Neuron (in vitro differentiated cells): Measurements from ENCODE around the gene PPIG.
"Not testable (repeated sequence)": the region's sequence is repeated elsewhere in the genome, so short reads cannot be mapped to it uniquely, and the experiment has no call there.

ENCODE experiments used
- H2AFZ ChIP-seq: one replicate; pipeline ENCODE4 v1.6.1; 2013; ENCODE audit warnings: low read depth, mild to moderate bottlenecking, inconsistent platforms, low read length, moderate library complexity
- H3K27me3 ChIP-seq: one replicate; pipeline ENCODE4 v1.6.1; 2013; ENCODE audit warnings: low read length; ENCODE audit not compliant: insufficient read depth
- H3K36me3 ChIP-seq: one replicate; pipeline ENCODE4 v1.6.1; 2013; ENCODE audit warnings: low read length; ENCODE audit not compliant: insufficient read depth
- H3K4me1 ChIP-seq: one replicate; pipeline ENCODE4 v1.6.1; 2013; ENCODE audit warnings: low read length; ENCODE audit not compliant: insufficient read depth
- H3K4me3 ChIP-seq: 2 replicates; pipeline ENCODE4 v1.5.1; 2013; ENCODE audit warnings: mild to moderate bottlenecking, low read length, moderate library complexity
- H3K9me3 ChIP-seq: one replicate; pipeline ENCODE4 v1.6.1; 2013; ENCODE audit warnings: low read length

PPIG gene

GRCh38 chr2:169676357-169676756 is 92.2 kb downstream of the PPIG start:
- no peaks in the 10 kb centered on the region for H3K4me1 ChIP-seq
- H3K27me3 ChIP-seq = no peaks in the 10 kb centered on the region
- H3K4me3 ChIP-seq = no peak overlapping the region
- H3K36me3 ChIP-seq = no peaks in the 10 kb centered on the region
- H2AFZ ChIP-seq = no peak overlapping the region
- peaks cover 4% of the 10 kb centered on the region for H3K9me3 ChIP-seq

DNA sequence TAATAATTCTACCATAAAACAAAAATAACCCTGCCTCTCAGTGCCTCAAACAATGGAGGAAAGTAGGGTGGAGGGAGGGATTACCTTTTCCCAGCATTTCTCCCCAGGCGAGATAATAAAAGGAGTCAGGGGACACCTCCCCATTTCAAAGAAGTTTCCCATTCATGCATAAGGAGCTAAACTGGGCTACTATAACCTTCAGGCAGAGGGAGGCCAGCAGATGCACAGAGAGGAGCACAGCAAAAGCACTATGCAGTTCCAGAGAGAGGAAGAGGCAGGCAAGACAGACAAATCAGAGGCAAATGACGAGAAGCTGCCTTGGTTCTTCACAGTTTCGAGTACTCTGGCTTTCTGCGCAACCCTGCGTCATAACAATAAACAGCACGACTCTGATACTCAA is 92.7 kb downstream of the PPIG start:
- Histone ChIP-seq H3K9me3 (peaks cover 4% of the 10 kb centered on the region), H3K36me3 (no peaks in the 10 kb centered on the region), H3K4me1 (no peaks in the 10 kb centered on the region), H2AFZ (no peak overlapping the region), H3K27me3 (no peaks in the 10 kb centered on the region), H3K4me3 (no peak overlapping the region)

DNA sequence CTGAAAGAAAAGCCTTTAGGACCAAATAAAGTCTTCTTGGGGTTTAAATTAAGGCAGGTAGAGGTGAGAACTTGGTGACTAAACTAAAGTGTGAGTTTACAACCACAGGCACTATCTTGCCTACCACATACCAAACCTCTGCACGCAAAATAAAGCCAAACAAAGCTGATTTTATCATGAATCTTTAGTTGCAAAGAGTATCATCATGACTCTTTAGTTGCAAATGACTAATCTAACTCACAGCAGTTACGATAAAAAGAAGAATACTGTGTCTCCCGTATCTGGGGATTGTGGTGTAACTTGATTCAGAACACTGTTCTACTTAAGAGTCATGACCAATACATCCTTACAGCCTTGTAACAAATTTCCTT is 98.9 kb downstream of the PPIG start:
- peaks cover 3% of the 10 kb centered on the region for H3K36me3 ChIP-seq
- H2AFZ ChIP-seq = no peak overlapping the region
- H3K4me1 ChIP-seq = no peaks in the 10 kb centered on the region
- no peak overlapping the region for H3K4me3 ChIP-seq
- peaks cover 4% of the 10 kb centered on the region for H3K9me3 ChIP-seq
- H3K27me3 ChIP-seq = no peaks in the 10 kb centered on the region

DNA sequence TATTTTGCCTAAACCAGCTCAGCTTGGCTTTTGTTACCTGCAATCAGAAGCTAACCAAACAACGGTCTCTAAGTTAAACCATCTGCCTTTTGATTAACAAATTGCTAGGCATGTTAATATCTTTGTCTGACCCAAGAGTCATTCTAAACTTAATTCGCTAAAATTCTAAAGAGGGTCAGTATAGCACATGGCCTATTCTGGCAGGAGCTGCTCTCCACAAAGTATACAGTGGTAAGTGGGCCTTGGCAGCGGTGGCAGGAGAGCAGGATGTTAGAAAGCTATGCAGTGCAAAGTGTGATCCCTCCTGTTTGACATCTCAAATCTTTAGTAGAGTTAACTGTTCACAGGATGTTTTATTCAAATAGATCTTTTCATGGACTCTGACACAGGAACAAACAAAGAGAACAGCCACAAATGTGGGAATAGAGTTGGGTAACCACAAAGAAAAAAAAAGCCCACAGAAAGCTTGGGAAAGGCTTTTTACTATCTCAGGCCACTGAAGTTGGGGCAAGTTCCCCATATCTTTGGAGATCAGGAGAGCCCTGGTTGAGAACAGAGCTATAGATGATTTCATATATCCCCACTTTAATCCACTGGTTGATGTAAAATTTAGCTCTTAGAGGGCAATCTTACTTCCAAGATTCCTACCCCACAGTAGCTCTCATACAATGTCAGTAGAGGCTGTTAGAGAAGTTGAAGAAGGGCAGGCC is 99.4 kb downstream of the PPIG start:
- Histone ChIP-seq H2AFZ (no peak overlapping the region), H3K9me3 (peaks cover 4% of the 10 kb centered on the region), H3K36me3 (peaks cover 3% of the 10 kb centered on the region), H3K27me3 (no peaks in the 10 kb centered on the region), H3K4me3 (no peak overlapping the region), H3K4me1 (no peaks in the 10 kb centered on the region)

DNA sequence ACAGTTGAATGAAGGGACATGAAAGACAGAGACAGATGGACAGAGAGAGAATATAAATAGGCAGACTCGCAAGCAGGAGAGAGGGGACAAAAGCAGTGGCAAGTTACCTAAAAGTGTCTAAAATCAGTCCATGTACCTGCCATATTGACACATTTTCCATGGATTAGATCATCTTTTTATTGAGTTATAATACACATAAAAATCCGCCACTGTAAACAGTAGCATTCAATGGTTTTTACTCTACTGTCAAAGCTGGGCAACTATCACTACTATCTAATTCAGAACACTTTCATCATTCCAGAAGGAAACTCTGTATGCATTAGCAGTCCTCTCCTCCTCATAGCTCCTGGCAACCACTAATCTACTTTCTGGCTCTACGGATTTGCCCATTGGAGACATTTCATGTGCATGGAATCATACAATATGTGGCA is 100.0 kb downstream of the PPIG start:
- Histone ChIP-seq H3K4me3 (no peak overlapping the region), H3K36me3 (peaks cover 3% of the 10 kb centered on the region), H2AFZ (no peak overlapping the region), H3K27me3 (no peaks in the 10 kb centered on the region), H3K9me3 (peaks cover 4% of the 10 kb centered on the region), H3K4me1 (no peaks in the 10 kb centered on the region)

DNA sequence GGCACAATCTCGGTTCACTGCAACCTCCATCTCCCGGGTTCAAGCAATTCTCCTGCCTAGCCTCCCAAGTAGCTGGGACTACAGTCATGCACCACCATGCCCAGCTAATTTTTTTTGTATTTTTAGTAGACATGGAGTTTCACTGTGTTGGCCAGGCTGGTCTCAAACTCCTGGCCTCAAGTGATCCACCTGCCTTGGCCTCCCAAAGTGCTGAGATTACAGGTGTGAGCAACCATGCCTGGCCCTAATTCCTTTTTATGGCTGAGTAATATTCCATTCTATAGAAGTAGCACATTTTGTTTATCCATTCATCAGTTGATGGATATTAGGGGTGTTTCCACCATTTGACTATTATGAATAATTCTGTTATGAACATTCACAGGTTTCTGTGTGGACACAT is 100.6 kb downstream of the PPIG start:
- not testable (repeated sequence) for H3K9me3 ChIP-seq, H3K4me1 ChIP-seq, H3K36me3 ChIP-seq, H2AFZ ChIP-seq, H3K27me3 ChIP-seq, H3K4me3 ChIP-seq

DNA sequence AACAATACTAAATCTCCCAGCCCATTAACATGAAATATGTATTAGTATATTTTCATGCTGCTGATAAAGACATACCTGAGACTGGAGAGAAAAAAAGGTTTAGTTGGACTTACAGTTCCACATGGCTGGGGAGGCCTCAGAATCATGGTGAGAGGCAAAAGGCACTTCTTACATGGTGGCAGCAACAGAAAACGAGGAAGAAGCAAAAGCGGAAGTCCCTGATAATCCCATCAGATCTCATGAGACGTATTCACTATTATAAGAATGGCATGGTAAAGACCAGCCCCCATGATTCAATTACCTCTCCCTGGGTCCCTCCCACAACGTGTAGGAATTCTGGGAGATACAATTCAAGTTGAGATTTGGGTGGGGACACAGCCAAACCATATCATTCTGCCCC is 102.7 kb downstream of the PPIG start:
- H3K27me3 ChIP-seq, H3K4me3 ChIP-seq, H3K9me3 ChIP-seq, H2AFZ ChIP-seq, H3K4me1 ChIP-seq, H3K36me3 ChIP-seq: not testable (repeated sequence)

GRCh38 chr2:169687943-169688342 is 103.8 kb downstream of the PPIG start:
- not testable (repeated sequence) for H3K27me3 ChIP-seq, H3K36me3 ChIP-seq, H2AFZ ChIP-seq, H3K9me3 ChIP-seq, H3K4me1 ChIP-seq, H3K4me3 ChIP-seq

GRCh38 chr2:169690958-169691357 is 106.8 kb downstream of the PPIG start:
- peaks cover under 1% of the 10 kb centered on the region for H3K36me3 ChIP-seq
- no peak overlapping the region for H2AFZ ChIP-seq
- H3K4me3 ChIP-seq = no peak overlapping the region
- H3K4me1 ChIP-seq = peaks cover 19% of the 10 kb centered on the region
- H3K27me3 ChIP-seq = no peaks in the 10 kb centered on the region
- H3K9me3 ChIP-seq = peaks cover 2% of the 10 kb centered on the region
